ENCODE measurements around the gene AQP5. TPM values are rescaled to one million over a fixed set of nuclear protein-coding genes. Genes with fewer than 3 reads are reported as not detected.

The AQP5 gene
- 0.81 TPM for total RNA-seq
- long read RNA-seq, partial matches to known transcripts = 0 of 2 reads
- long read RNA-seq, other reads (novel, unspliced or antisense) = 1 of 2 reads

DNA sequence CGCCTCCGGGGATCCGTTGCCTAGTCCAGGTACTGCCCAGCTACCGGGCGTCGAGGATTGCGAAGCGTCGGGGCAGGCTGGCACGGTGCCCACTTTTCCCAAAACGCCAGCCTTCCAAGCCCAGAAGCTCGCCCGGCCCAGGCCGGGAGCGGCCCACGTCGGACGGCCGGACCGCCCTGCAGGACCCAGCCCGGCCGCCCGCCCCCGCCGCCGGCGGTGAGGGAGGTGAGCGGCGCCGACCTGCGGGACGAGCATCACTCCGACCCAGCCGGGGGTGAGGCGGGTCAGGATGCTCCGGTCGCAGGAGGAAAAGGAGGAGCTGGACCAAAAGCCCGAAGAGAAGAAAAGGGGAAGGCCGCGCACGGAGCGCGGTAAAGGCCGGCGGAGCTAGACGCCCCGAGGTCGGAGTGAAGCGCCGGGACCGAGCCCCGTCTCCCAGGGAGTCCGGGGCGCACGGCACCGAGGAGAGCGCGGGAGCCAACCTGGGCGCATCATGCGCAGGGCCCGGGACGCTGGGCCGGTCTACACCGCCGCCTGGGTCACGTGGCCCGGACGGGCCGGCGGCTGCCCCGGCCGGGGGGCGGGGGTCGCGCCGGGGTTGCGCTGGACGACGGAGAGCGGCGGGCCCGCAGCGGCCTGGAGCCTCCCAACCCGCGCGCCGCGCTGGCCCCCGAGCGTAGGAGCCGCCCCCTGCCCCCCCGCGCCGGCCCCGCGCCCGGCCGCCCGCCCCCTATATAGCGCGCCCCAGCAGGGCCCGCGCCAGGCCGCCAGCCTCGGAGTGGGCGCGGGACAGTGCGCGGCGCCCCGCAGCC lies at the start of gene AQP5:
Gene AQP5, plus strand, starts transcription at position 762 of the 812 bp plus-strand sequence. CDS start 146 bp downstream, outside the sequence.
- intact Hi-C loops (cut with DNase I) = loop anchor here (10.0 kb wide), 1 partner anchor 187 kb away; no protein-coding TSS in a partner anchor
- DNase-seq (ENCODE audit: missing footprints) (no peak), ATAC-seq (no peak)

DNA sequence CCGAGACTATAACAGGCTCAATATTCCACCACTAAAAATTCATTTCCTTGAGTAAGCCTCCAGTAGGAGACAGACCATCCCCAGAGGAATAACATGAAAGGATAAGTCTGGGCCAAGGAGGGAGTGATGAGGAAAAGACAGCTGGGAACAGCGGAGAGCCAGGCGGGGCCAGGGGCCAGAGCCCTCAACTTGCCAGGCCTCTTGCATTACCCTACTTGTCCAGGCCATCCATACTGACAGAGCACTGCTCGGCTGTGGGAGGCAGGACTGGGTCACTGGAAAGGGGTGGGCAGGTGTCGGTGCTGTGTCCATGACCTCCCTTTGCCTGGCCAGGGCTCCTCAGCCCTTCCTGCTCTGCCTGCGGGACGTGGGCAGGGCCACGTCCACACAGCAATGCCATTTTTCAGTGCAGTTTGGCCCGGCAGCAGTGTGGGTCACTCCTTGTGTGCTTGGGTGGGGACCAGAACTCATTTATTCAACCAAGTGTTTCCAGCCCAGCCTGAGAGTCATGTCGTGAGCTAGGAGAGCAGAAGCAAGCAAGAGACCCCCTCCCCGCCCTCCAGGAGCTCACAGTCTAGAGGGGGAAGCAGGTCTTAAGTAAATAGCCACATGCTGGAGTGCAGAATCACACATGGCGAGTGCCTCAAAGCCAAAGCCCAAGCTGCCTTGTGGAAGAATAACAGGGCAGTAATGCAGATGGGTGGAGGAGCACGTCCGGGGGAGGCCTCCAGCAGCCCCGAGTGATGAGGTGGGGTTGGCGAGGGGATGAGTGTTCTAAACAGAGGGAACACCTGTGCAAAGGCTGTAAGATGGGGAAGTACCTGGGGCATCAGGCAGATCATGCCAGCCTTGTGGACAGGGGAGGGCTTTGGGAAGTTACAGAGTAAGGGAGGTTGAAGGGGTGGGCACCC lies 49.1 kb upstream of the AQP5 start:
- ATAC-seq (peak; percentile 92), DNase-seq (ENCODE audit: missing footprints) (no peak)
- intact Hi-C loops (cut with DNase I) = no loop called here

GRCh38 chr12:49916129-49916919 lies 45.3 kb upstream of the AQP5 start:
- intact Hi-C loops (cut with DNase I) = no loop called here

GRCh38 chr12:49917166-49917787 lies 44.4 kb upstream of the AQP5 start:
- no peak for ATAC-seq
- DNase-seq (ENCODE audit: missing footprints) = no peak
- intact Hi-C loops (cut with DNase I) = no loop called here

More at GRCh38 chr12:49916129-49916919, 45.3 kb upstream of the AQP5 start:
- no peak for DNase-seq (ENCODE audit: missing footprints)
- no peak for ATAC-seq

DNA sequence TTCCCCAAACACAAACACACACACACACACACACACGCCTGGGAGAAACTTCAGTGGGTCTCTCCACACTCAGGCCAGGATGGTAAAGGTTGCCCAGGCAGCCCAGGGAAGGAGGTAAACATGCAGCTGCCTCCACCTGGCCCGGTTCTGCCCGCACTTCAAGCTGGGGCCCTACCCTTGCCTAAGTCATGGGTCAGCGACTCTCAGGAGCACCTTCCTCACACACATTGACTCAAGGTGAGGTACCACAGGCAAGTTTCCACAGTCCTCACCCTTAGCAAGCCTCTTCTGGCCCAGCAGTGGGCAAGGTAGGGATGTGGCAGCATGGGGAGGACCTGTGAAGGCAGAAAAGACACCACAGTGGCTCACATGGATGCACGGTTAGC lies 43.9 kb upstream of the AQP5 start:
- DNase-seq (ENCODE audit: missing footprints) = no peak
- intact Hi-C loops (cut with DNase I) = no loop called here
- ATAC-seq = no peak

- peak; percentile 42 for ATAC-seq
Observed at GRCh38 chr12:49920241-49920914, 41.3 kb upstream of the AQP5 start.

DNA sequence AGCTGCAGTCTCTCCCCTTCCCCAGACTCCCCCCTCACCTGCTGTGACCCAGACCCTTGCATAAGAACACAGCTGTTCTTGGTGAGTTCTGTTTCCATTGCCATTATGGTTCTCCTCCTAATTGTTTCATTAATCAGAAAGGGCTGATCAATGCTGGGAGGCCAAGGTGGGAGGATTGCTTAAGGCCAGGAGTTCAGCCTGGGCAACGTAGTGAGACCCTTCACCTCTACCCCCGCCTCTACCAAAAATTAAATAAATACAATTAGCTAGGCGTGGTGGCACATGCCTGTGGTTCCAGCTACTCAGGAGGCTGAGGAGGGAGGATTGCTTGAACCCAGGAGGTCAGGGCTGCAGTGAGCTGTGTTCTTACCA lies 40.8 kb upstream of the AQP5 start:
- intact Hi-C loops (cut with DNase I) = no loop called here
- ATAC-seq = no peak
- DNase-seq (ENCODE audit: missing footprints) = no peak

More at GRCh38 chr12:49920241-49920914, 41.3 kb upstream of the AQP5 start:
- DNase-seq (ENCODE audit: missing footprints) = no peak
- intact Hi-C loops (cut with DNase I) = no loop called here

GRCh38 chr12:49921299-49921698 lies 40.4 kb upstream of the AQP5 start:
- intact Hi-C loops (cut with DNase I) = no loop called here
- DNase-seq (ENCODE audit: missing footprints) (no peak), ATAC-seq (no peak)

DNA sequence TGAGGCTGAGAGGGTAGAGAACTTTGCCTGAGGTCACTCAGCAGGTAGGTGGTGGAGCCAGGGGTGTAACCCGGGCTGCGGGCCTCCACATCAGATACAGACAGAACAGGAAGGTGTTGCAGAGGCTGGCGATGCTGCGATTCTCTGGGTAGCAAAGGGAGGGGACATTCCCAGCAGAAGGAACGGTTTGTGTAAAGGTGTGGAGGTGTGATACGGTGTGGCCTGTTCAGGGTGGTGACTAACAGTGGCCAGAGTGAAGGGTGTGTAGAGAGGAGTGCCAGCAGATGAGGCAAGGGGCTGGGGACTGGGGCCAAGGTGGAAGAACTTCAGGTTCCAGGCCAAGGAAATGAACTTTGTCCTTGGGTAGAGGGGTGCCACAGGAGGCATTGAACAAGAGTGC lies 39.7 kb upstream of the AQP5 start:
- ATAC-seq = no peak

DNA sequence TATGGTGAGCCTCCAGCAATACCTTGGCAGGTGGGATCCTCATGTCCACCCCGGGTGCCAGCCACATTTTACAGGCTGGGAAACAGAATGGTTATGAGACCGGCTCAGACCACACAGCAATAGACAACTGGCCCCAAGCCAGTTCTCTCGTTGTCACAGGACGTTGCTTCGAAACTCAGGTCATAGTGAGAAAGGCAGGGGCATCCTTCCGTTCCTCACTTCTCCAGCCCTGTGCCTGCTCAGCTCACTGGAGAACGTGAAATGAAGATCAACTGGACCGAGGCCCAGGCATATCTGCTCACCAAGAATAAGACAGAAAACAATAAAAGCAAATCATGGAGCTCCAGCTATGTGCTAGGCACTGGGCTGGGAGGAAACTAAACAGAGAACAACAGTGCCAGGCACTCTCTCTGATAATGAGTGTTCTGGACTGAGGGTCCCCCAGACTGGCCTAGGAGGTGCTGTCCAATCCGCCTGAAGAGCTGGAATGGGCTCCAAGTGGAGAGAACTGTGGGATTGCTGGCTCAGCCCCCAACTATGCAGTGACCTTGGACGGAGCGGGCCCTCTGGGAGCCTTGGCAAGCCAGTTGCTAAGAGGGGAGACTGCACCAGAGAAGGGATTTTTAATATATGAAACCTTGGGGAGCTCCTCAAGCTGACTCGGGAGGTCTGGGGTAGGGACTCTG lies 39.2 kb upstream of the AQP5 start:
- intact Hi-C loops (cut with DNase I) = no loop called here
- DNase-seq (ENCODE audit: missing footprints) (no peak), ATAC-seq (peak; percentile 76)

More for the DNA sequence above, 39.7 kb upstream of the AQP5 start:
- no peak for DNase-seq (ENCODE audit: missing footprints)
- intact Hi-C loops (cut with DNase I) = no loop called here

DNA sequence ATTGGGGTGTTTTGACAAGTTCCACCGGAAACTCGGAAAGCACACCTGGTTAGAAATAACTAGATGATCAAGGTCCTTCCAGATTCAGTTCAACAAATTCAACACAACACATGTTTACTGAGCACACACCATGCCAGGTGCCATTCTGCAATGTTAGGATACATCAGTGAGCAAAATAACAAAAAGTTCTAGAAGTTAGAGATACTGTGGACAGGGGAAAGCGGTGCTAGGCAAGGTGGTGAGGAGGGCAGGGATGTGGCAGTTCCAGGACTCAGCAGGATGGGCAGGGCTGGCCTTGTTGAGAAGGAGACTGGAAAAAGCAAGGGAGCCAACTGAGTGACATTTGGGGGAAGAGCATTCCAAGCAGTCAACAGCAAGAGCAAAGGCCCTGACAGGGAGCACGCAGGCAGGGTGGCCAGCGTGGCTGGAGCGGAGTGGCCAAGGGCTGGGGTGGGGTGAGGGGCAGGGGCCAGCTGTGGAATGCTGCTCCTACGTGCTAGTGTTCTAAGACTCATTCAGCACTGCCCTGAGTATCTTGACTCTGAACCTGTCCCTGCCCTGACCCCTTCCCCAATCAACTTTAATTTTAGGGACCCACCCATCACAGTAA lies 38.5 kb upstream of the AQP5 start:
- DNase-seq (ENCODE audit: missing footprints) (no peak), ATAC-seq (peak; percentile 75)
- intact Hi-C loops (cut with DNase I) = no loop called here

- peak; percentile 76 for DNase-seq (ENCODE audit: missing footprints)
- ATAC-seq = peak; percentile 40
- intact Hi-C loops (cut with DNase I) = no loop called here
Observed at GRCh38 chr12:49923880-49924556, 37.7 kb upstream of the AQP5 start.

DNA sequence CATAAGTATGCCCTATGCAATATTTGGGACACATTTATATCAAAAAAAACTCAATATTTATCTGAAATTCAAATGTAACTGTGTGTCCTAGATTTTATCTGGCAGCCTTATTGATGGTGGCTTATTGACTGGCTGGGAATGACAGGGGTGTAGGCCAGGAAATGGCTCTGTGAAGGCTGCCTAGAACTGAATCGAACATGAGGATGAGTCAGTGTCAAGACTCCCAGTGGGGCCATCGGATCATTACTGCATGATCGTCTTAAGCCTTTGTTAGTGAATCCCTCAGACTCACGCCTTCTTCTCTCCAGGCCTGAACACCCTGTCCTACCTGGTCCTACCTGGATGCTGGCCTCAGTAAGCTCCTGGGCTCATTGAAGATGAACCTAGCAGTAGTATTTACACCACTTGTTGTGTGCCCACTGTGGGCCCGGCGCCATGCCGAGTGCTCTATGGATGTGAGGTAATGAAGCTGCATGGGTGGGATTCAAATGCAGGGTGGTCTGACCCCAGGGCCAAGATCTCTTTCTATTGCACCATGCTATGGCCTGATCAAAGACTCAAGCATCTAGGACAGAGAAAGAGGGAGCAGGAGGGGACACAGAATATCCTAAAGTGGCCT lies 36.9 kb upstream of the AQP5 start:
- intact Hi-C loops (cut with DNase I) = no loop called here
- DNase-seq (ENCODE audit: missing footprints) = no peak
- no peak for ATAC-seq

- intact Hi-C loops (cut with DNase I) = no loop called here
- no peak for ATAC-seq
- DNase-seq (ENCODE audit: missing footprints) = no peak
Observed at GRCh38 chr12:49925433-49926204, 36.1 kb upstream of the AQP5 start.

GRCh38 chr12:49928471-49928870 lies 33.2 kb upstream of the AQP5 start:
- DNase-seq (ENCODE audit: missing footprints) = no peak
- no peak for ATAC-seq
- intact Hi-C loops (cut with DNase I) = no loop called here
